MM.1S (cell line): ENCODE measurements around the gene MTCL1.

Experiments used
- CTCF ChIP-seq: fragments of 300-600 bp; sonication (generic); IDR thresholded peaks from 2 replicates; pipeline ENCODE4 v1.5.1; 2016; ENCODE audit warnings: antibody characterized with exemption, low read length, mixed read lengths
- EZH2phosphoT487 ChIP-seq: fragments of 300-600 bp; sonication (generic); IDR thresholded peaks from 2 replicates; pipeline ENCODE4 v1.6.1; 2018; ENCODE audit warnings: antibody characterized with exemption, low read length

- TF ChIP-seq CTCF (no peak), EZH2phosphoT487 (no peak)
These were observed 64.2 kb downstream of the MTCL1 start for GRCh38 chr18:8769509-8770095.
